ENCODE results near the gene BARHL1. TPM values are rescaled to one million over a fixed set of nuclear protein-coding genes. Genes with fewer than 3 reads are reported as not detected.

BARHL1 gene
- polyA plus RNA-seq, 1 experiment = not detected

- CTCF ChIA-PET = no interaction called here
- no peak for DNase-seq (ENCODE audit: low read depth, low spot score)
- TF ChIP-seq CTCF (IDR thresholded peaks at IDR 0.05; ENCODE audit: low read depth, low read length) = no peak
- no peak overlapping the region for H3K4me3 ChIP-seq (ENCODE audit: low read depth, low read length)
- H3K27me3 ChIP-seq (ENCODE audit: control insufficient read depth, insufficient read depth, low read length) = peaks cover 57% of the 10 kb centered on the region
- POLR2A ChIA-PET = no interaction called here
- H3K9me3 ChIP-seq (ENCODE audit: control insufficient read depth, insufficient read depth, low read length) = no peaks in the 10 kb centered on the region; the same call in 1 of the 2 replicates
- H3K27ac ChIP-seq (ENCODE audit: low read depth, low read length) = no peak overlapping the region
Measured at GRCh38 chr9:132591244-132591643, 8.8 kb downstream of the BARHL1 start.

GRCh38 chr9:132591751-132592314, 9.4 kb downstream of the BARHL1 start:
- no peaks in the 10 kb centered on the region; the same call in 1 of the 2 replicates for H3K9me3 ChIP-seq (ENCODE audit: control insufficient read depth, insufficient read depth, low read length)
- ChIA-PET POLR2A (interaction anchor here (0.6 kb wide), 1 partner anchor 148 kb away, joined by 3 read pairs; no protein-coding TSS in a partner anchor), CTCF (no interaction called here)
- no peak overlapping the region for H3K4me3 ChIP-seq (ENCODE audit: low read depth, low read length)
- no peak for DNase-seq (ENCODE audit: low read depth, low spot score)
- TF ChIP-seq CTCF (IDR thresholded peaks at IDR 0.05; ENCODE audit: low read depth, low read length) = no peak
- no peak overlapping the region for H3K27ac ChIP-seq (ENCODE audit: low read depth, low read length)
- H3K27me3 ChIP-seq (ENCODE audit: control insufficient read depth, insufficient read depth, low read length) = peaks cover 52% of the 10 kb centered on the region

- TF ChIP-seq CTCF (IDR thresholded peaks at IDR 0.05; ENCODE audit: low read depth, low read length) = no peak
- ChIA-PET CTCF (no interaction called here), POLR2A (interaction anchor here (0.6 kb wide), 1 partner anchor 147 kb away, joined by 3 read pairs; no protein-coding TSS in a partner anchor)
- Histone ChIP-seq H3K9me3 (ENCODE audit: control insufficient read depth, insufficient read depth, low read length) (no peaks in the 10 kb centered on the region; the same call in 1 of the 2 replicates), H3K27me3 (ENCODE audit: control insufficient read depth, insufficient read depth, low read length) (peaks cover 45% of the 10 kb centered on the region), H3K27ac (ENCODE audit: low read depth, low read length) (no peak overlapping the region), H3K4me3 (ENCODE audit: low read depth, low read length) (no peak overlapping the region)
- DNase-seq (ENCODE audit: low read depth, low spot score) = no peak
Measured at GRCh38 chr9:132592451-132592850, 10.0 kb downstream of the BARHL1 start.

- Histone ChIP-seq H3K9me3 (ENCODE audit: control insufficient read depth, insufficient read depth, low read length) (no peaks in the 10 kb centered on the region; the same call in 1 of the 2 replicates), H3K4me3 (ENCODE audit: low read depth, low read length) (no peak overlapping the region), H3K27ac (ENCODE audit: low read depth, low read length) (no peak overlapping the region), H3K27me3 (ENCODE audit: control insufficient read depth, insufficient read depth, low read length) (peaks cover 27% of the 10 kb centered on the region)
- TF ChIP-seq CTCF (IDR thresholded peaks at IDR 0.05; ENCODE audit: low read depth, low read length) = no peak
- ChIA-PET CTCF (no interaction called here), POLR2A (no interaction called here)
- DNase-seq (ENCODE audit: low read depth, low spot score) = no peak
Measured at GRCh38 chr9:132594412-132594811, 12.0 kb downstream of the BARHL1 start.

- TF ChIP-seq CTCF (IDR thresholded peaks at IDR 0.05; ENCODE audit: low read depth, low read length) = no peak
- H3K9me3 ChIP-seq (ENCODE audit: control insufficient read depth, insufficient read depth, low read length) = no peaks in the 10 kb centered on the region
- H3K4me3 ChIP-seq (ENCODE audit: low read depth, low read length) = no peak overlapping the region
- ChIA-PET POLR2A (no interaction called here), CTCF (no interaction called here)
- DNase-seq (ENCODE audit: low read depth, low spot score) = no peak
- H3K27ac ChIP-seq (ENCODE audit: low read depth, low read length) = no peak overlapping the region
- peaks cover 18% of the 10 kb centered on the region for H3K27me3 ChIP-seq (ENCODE audit: control insufficient read depth, insufficient read depth, low read length)
Measured at GRCh38 chr9:132595319-132595718, 12.9 kb downstream of the BARHL1 start.

Data from AG04450 (cell line).